Right renal cortex interstitium (tissue), 3 donors: Measurements from ENCODE around the gene MKNK1. TPM values are rescaled to one million over a fixed set of nuclear protein-coding genes. Genes with fewer than 3 reads are reported as not detected.

ENCODE experiments used
- DNase-seq, 3 donors: peaks; one replicate each; pipeline ENCODE4 v3.0.0-alpha.2; 2013; ENCODE audit warnings: low read depth in 3 of 3, low spot score in 2 of 3
- polyA plus RNA-seq, 3 donors: library from polyadenylated mRNA; unstranded; fragments of 120-200 nt; gene quantifications; one replicate each; pipeline ENCODE4 v1.2.1, GENCODE V29; 2013; ENCODE audit not compliant: insufficient read length in 3 of 3

Gene MKNK1
- polyA plus RNA-seq, 3 donors, result 20.0 to 22.6 (median 20.8) TPM

GRCh38 chr1:46544561-46545240 is 59.4 kb downstream of the MKNK1 start:
- no peak for DNase-seq

- no peak for DNase-seq
Measured at GRCh38 chr1:46543761-46544560, 60.1 kb downstream of the MKNK1 start.

GRCh38 chr1:46543382-46543760 is 60.7 kb downstream of the MKNK1 start:
- no peak for DNase-seq

- DNase-seq, result no peak
Measured at GRCh38 chr1:46539972-46540371, 64.1 kb downstream of the MKNK1 start.

GRCh38 chr1:46538147-46538546 is 65.9 kb downstream of the MKNK1 start:
- no peak for DNase-seq

- DNase-seq, result no peak
Measured at GRCh38 chr1:46537651-46538050, 66.4 kb downstream of the MKNK1 start.

GRCh38 chr1:46536527-46536926 is 67.5 kb downstream of the MKNK1 start:
- DNase-seq, result no peak

GRCh38 chr1:46535063-46535462 is 69.0 kb downstream of the MKNK1 start:
- DNase-seq, result no peak

- no peak for DNase-seq
Measured at GRCh38 chr1:46533179-46533864, 70.7 kb downstream of the MKNK1 start.

- no peak for DNase-seq
Measured at GRCh38 chr1:46532498-46533178, 71.4 kb downstream of the MKNK1 start.

- DNase-seq, result no peak
Measured at GRCh38 chr1:46532095-46532494, 72.0 kb downstream of the MKNK1 start.

- no peak for DNase-seq
Measured at GRCh38 chr1:46530791-46531409, 73.2 kb downstream of the MKNK1 start.

GRCh38 chr1:46530311-46530710 is 73.8 kb downstream of the MKNK1 start:
- no peak for DNase-seq

- no peak for DNase-seq
Measured at GRCh38 chr1:46529031-46529630, 74.9 kb downstream of the MKNK1 start.

- no peak for DNase-seq
Measured at GRCh38 chr1:46528297-46528955, 75.6 kb downstream of the MKNK1 start.

- DNase-seq, result no peak
Measured at GRCh38 chr1:46527474-46528296, 76.4 kb downstream of the MKNK1 start.

GRCh38 chr1:46526691-46527291 is 77.3 kb downstream of the MKNK1 start:
- no peak for DNase-seq

- no peak for DNase-seq
Measured at GRCh38 chr1:46526013-46526690, 77.9 kb downstream of the MKNK1 start.
